Right lobe of liver (tissue), 4 donors: ENCODE data around the gene PYHIN1.

ENCODE experiments used
- POLR2A ChIP-seq: fragments of 450-650 bp; IDR thresholded peaks from one replicate; pipeline ENCODE4 v1.6.1; 2017; ENCODE audit warnings: antibody characterized with exemption, mild to moderate bottlenecking
- TF ChIP-seq, protein P1 (sequence below), 4 donors: fragments of 200-600 bp in 3 of 4; fragments of 450-650 bp in 1 of 4; IDR thresholded peaks; one replicate each; pipeline versions ENCODE4 v1.5.1 to v1.8.0; 2016 to 2022; ENCODE audit warnings: antibody characterized with exemption in 4 of 4, mild to moderate bottlenecking in 2 of 4
- donor health status: DM: no; HTN: no; CAD: no.
- donor health status: DM: no; HTN: no; CAD: no.
- donor health status: DM: no; HTN: yes; CAD: no.

- TF ChIP-seq, protein P1, sequence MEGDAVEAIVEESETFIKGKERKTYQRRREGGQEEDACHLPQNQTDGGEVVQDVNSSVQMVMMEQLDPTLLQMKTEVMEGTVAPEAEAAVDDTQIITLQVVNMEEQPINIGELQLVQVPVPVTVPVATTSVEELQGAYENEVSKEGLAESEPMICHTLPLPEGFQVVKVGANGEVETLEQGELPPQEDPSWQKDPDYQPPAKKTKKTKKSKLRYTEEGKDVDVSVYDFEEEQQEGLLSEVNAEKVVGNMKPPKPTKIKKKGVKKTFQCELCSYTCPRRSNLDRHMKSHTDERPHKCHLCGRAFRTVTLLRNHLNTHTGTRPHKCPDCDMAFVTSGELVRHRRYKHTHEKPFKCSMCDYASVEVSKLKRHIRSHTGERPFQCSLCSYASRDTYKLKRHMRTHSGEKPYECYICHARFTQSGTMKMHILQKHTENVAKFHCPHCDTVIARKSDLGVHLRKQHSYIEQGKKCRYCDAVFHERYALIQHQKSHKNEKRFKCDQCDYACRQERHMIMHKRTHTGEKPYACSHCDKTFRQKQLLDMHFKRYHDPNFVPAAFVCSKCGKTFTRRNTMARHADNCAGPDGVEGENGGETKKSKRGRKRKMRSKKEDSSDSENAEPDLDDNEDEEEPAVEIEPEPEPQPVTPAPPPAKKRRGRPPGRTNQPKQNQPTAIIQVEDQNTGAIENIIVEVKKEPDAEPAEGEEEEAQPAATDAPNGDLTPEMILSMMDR (IDR thresholded peaks at IDR 0.05), result no peak
- no peak for TF ChIP-seq POLR2A
Measured at GRCh38 chr1:158976219-158976618, 44.9 kb downstream of the PYHIN1 start.
